HFF-Myc (cell line): ENCODE results near the gene LRRC45.

Source experiments
- DNase-seq: peaks from one replicate; pipeline ENCODE4 v3.0.0-alpha.2; 2011; ENCODE audit warnings: low read depth; ENCODE audit errors: extremely low read depth
- H3K4me3 ChIP-seq: replicated peaks from 2 replicates; pipeline ENCODE4 v1.5.1; 2011; ENCODE audit warnings: low read depth, mild to moderate bottlenecking, control low read depth, low read length
- TF ChIP-seq, protein P1 (sequence below): IDR thresholded peaks from 2 replicates; pipeline ENCODE4 v1.5.1; 2012; ENCODE audit warnings: mild to moderate bottlenecking, low read depth, low read length, control low read depth; ENCODE audit errors: missing control alignments

LRRC45 gene

DNA sequence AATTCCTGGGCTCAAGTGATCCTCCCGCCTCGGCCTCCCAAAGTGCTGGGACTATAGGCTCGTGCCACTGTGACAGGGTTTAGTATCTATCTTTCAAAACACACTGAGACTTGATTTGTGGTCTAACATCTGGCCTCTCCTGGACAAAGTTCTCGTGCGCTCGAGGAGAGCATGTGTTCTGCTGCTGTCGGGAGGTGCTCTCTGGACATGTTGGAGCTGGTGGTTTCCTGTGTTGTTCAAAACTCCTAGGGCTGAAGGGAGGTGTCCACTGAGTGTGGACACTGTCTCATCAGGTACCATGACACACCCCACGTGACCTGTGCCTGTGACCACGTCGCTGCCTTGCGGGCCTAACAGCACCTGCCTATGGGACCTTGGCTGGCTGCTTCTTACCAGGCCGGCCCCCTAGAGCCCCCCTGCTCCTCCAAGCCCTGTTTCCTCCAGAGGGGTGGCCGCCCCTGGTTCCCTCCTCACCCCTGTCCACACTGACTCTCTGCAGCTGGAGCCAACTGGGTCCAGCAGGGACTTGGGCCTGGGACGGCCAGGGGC, 22.9 kb downstream of the LRRC45 start:
- TF ChIP-seq, protein P1, sequence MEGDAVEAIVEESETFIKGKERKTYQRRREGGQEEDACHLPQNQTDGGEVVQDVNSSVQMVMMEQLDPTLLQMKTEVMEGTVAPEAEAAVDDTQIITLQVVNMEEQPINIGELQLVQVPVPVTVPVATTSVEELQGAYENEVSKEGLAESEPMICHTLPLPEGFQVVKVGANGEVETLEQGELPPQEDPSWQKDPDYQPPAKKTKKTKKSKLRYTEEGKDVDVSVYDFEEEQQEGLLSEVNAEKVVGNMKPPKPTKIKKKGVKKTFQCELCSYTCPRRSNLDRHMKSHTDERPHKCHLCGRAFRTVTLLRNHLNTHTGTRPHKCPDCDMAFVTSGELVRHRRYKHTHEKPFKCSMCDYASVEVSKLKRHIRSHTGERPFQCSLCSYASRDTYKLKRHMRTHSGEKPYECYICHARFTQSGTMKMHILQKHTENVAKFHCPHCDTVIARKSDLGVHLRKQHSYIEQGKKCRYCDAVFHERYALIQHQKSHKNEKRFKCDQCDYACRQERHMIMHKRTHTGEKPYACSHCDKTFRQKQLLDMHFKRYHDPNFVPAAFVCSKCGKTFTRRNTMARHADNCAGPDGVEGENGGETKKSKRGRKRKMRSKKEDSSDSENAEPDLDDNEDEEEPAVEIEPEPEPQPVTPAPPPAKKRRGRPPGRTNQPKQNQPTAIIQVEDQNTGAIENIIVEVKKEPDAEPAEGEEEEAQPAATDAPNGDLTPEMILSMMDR = no peak
- no peak overlapping the region for H3K4me3 ChIP-seq
- DNase-seq = no peak

DNA sequence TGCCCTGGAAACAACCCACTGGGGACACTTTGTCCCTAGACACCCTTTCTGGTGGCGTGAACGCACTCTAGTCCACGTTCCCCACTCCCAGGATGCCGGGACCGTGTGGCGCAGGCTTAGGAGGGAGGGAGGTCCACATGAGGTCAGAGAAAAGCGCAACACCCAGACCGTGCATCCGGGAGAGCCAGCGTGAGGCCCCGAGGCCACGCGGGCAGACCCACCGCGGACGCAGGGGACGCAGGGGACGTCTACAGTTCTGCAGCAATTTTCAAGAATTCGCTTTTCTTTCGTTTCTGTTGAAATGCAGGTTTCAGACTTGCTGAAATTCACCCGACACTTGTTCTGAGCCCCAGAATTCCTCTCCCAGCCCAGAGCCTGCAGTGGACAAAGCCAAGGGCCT, 23.8 kb downstream of the LRRC45 start:
- no peak overlapping the region for H3K4me3 ChIP-seq
- TF ChIP-seq, protein P1 = no peak
- no peak for DNase-seq

DNA sequence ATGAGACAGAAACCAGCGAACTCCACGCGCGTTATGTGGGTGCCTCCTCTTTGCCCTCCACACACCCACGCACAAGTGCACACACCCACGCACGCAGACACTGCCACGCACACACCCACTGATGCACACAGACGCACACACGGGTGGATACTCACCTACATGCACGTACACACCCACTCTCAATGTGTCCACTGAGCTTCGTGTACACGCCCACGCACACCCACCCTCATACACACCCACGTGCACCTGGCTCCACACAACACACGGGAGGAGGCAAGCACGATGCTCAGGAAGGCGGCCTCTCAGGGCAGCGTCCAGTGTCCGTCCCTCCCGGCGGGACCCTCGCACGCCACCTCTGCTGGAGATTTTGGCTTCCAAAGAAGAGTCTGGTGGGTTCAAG, 24.3 kb downstream of the LRRC45 start:
- no peak for DNase-seq
- H3K4me3 ChIP-seq = no peak overlapping the region
- TF ChIP-seq, protein P1 = no peak

DNA sequence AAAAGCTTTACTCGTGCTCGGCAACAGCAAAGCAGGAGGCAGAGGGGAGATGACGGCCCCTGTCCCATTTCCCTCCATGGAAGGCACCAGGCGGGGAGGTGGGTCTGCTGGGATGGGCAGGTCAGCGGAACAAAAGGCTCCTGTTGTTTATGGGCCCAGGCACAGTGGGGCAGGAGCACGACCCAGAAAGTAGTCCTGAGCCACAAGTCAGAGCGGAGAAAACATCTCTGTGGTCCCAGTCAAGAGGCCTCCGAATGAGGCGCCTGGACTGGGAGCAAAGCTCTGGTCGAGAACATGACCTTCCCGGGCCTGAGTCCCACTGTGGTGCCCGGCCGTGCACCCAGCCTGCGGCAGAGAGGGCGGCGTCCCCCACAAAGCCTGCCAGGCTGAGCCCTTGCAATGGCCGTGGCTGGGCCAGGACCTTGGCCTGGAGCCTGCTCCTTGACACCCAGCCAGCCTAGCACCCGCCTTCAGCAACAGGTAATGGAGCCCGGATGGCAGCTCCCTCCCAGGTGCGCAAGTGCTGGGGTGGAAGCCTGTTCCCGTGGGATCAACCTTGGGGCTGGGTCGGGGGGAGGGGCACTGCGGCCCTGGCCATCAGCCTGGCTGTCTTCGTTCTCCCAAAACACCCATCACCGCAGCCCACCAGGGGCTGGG, 24.9 kb downstream of the LRRC45 start:
- no peak for DNase-seq
- TF ChIP-seq, protein P1 = no peak
- H3K4me3 ChIP-seq = no peak overlapping the region

DNA sequence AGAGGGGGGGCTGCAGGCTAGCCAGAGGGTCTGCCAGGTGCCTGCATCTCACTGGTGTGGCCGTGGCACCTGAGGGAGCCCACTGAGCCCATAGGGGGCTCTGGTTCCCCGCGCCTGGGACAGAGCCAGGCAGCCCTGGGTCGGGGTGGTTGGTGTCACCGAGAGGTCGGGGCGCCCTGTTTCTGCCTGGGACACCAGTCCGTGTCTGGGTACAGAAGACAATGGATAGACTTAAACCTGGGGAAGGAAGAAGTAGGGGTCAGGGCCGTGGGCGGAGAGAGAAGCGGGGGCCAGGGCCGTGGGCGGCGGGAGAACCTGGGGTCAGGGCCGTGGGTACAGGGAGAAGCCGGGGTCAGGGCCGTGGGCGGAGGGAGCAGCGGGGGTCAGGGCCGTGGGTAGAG, 25.5 kb downstream of the LRRC45 start:
- no peak overlapping the region for H3K4me3 ChIP-seq
- DNase-seq = no peak
- TF ChIP-seq, protein P1 = no peak

DNA sequence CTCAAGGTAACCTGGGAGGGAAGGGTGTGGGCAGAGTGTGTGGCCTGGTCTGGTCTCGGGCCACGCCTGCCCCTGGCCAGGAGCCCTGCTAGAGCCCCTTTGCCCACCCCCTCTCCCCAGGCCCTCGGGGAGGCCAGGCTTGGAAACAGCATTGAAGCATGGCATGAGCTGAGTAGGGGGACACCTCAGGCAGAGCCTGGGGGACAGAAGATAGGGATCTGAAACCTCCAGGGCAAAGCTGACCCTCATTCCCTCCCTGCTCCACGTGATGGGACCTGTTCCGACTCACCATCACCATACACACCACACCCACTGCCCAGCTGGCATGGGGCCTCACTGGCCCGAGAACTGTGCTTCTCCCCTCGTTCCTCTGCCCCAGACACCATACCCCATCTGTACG, 26.0 kb downstream of the LRRC45 start:
- DNase-seq = no peak
- TF ChIP-seq, protein P1 = no peak
- H3K4me3 ChIP-seq = no peak overlapping the region

DNA sequence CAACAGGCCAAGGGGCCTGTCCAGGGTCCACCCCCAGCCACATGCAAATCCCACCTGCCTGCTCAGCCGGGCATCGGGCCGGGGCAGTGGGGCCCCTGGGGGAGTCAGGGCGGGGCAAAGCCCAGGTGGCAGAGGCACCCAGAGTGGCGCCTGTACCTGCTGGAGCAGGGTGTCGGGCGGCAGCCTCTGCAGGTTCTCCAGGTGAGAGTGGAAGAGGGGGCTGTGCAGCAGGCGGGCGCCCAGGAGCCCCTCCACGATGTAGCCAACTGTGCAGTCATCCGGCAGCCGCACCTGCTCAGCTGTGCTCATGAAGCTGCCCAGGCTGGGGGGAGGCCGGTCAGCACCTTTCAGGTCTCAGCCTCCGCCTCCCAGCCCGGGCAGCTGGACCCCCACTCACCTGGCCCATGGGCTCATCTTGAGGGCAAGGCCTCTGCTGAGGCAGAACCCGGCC, 26.4 kb downstream of the LRRC45 start:
- H3K4me3 ChIP-seq = no peak overlapping the region
- DNase-seq = no peak
- TF ChIP-seq, protein P1 = no peak
